Measurements from ENCODE around the gene TMBIM6.

TMBIM6 gene

GRCh38 chr12:49740930-49741881 is at the start of gene TMBIM6:
TSS of gene TMBIM6 (plus strand) at chr12:49741557. CDS start at chr12:49752494, 10,937 bp downstream.
- no peaks in the 10 kb centered on the region for H3K9me3 Mint-ChIP-seq
- H3K36me3 Mint-ChIP-seq, result peaks cover 7% of the 10 kb centered on the region

GRCh38 chr12:49692851-49693250 is 48.5 kb upstream of the TMBIM6 start:
- H3K4me3 Mint-ChIP-seq, result no peak overlapping the region

More at GRCh38 chr12:49740930-49741881, at the start of gene TMBIM6:
- Mint-ChIP-seq H3K4me1 (peaks cover 21% of the 10 kb centered on the region), H3K27ac (peak within 1 kb of the TSS; percentile 95), H3K27me3 (no peaks in the 10 kb centered on the region), H3K4me3 (peak within 1 kb of the TSS; percentile 92)
- DNase-seq (ENCODE audit: low spot score in 2 of 2) (peak; percentile 94 to 97), ATAC-seq (ENCODE audit: low read depth) (peak; percentile 84)

DNA sequence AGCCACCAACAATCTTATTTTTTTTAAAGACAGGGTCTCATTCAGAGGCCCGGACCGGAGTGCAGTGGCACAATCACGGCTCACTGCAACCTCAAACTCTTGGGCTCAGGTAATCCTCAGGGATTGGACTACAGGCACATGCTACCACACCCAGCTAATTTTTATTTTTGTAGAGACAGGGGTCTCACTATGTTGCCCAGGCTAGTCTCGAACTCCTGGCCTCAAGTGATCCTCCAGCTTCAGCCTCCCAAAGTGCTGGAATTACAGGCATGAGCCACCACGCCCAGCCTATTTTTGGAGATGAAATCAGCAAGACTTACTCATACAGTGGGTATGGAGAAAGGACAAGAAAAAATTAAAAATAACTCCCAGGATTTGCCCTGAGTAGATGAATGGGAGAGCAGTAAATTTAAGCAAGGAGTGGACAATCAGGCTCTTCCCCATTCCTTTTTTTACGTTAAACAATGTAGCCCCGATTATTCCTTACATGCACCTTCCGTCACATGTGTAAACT is 47.4 kb upstream of the TMBIM6 start:
- H3K36me3 Mint-ChIP-seq, result peaks cover 1% of the 10 kb centered on the region
- no peak overlapping the region for H3K4me3 Mint-ChIP-seq
- H3K27me3 Mint-ChIP-seq, result no peaks in the 10 kb centered on the region
- H3K4me1 Mint-ChIP-seq, result peaks cover 32% of the 10 kb centered on the region
- ATAC-seq (ENCODE audit: low read depth), result no peak
- DNase-seq (ENCODE audit: low spot score in 2 of 2), result no peak
- no peak overlapping the region for H3K27ac Mint-ChIP-seq
- H3K9me3 Mint-ChIP-seq, result no peaks in the 10 kb centered on the region

More at GRCh38 chr12:49692851-49693250, 48.5 kb upstream of the TMBIM6 start:
- Mint-ChIP-seq H3K9me3 (no peaks in the 10 kb centered on the region), H3K27me3 (no peaks in the 10 kb centered on the region), H3K27ac (no peak overlapping the region), H3K36me3 (peaks cover 1% of the 10 kb centered on the region), H3K4me1 (peaks cover 25% of the 10 kb centered on the region)
- ATAC-seq (ENCODE audit: low read depth), result no peak
- DNase-seq (ENCODE audit: low spot score in 2 of 2), result no peak

DNA sequence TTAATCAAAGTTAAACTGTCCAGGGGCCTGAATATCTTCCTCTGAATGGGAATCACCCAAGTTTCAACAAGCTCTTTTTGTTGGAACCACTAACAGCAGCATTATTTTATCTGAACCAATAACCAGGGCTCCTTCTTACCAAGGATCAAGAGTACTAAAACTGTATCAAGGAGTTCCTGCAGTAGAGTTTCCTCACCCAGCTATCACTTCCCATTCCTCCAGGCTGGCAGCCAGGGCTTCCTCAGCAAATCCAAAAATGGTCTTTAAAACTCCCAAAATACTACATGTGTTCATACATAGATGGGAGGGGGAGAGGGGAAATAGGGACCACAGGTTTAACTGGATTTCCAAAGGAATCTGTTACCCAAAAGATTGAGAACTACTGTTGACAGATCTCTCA is 44.6 kb upstream of the TMBIM6 start:
- H3K4me3 Mint-ChIP-seq, result no peak overlapping the region
- DNase-seq (ENCODE audit: low spot score in 2 of 2) (no peak), ATAC-seq (ENCODE audit: low read depth) (no peak)
- peaks cover 1% of the 10 kb centered on the region for H3K36me3 Mint-ChIP-seq
- no peaks in the 10 kb centered on the region for H3K9me3 Mint-ChIP-seq
- no peaks in the 10 kb centered on the region for H3K27me3 Mint-ChIP-seq
- H3K27ac Mint-ChIP-seq, result peak overlapping the region; percentile 28
- H3K4me1 Mint-ChIP-seq, result peaks cover 24% of the 10 kb centered on the region

DNA sequence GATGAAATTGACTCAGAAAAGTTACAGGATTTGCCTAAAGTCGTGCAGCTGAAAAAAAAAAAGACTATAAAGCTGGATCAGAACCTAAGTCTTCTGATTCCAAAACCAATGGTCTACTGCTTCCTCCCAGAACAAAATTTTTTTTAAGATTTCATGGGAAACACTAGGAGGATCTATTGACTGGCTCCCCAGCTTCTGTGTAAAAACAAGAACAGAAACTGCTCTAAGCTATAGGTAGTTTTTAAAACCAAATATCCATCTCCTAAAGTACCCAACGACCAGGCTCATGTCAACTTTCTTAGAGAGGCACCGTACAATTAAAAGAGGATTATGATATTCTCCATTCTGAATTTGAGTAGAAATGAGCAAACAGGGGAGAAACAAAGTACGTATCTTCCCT is 43.5 kb upstream of the TMBIM6 start:
- Mint-ChIP-seq H3K27ac (peak overlapping the region; percentile 50), H3K27me3 (no peaks in the 10 kb centered on the region), H3K4me3 (peak overlapping the region; percentile 42), H3K36me3 (peaks cover 1% of the 10 kb centered on the region), H3K4me1 (peaks cover 26% of the 10 kb centered on the region), H3K9me3 (no peaks in the 10 kb centered on the region)
- ATAC-seq (ENCODE audit: low read depth) (no peak), DNase-seq (ENCODE audit: low spot score in 2 of 2) (no peak)

- Mint-ChIP-seq H3K4me1 (peaks cover 35% of the 10 kb centered on the region), H3K36me3 (no peaks in the 10 kb centered on the region), H3K27ac (peak overlapping the region; percentile 62), H3K27me3 (no peaks in the 10 kb centered on the region), H3K9me3 (no peaks in the 10 kb centered on the region), H3K4me3 (peak overlapping the region; percentile 83)
- ATAC-seq (ENCODE audit: low read depth), result peak; percentile 85
- DNase-seq (ENCODE audit: low spot score in 2 of 2), result peak; percentile 39 to 44
These were observed 42.5 kb upstream of the TMBIM6 start for GRCh38 chr12:49698619-49699545.

GRCh38 chr12:49702009-49702408 is 39.3 kb upstream of the TMBIM6 start:
- DNase-seq (ENCODE audit: low spot score in 2 of 2) (no peak), ATAC-seq (ENCODE audit: low read depth) (no peak)
- H3K36me3 Mint-ChIP-seq, result no peaks in the 10 kb centered on the region
- H3K4me3 Mint-ChIP-seq, result no peak overlapping the region
- H3K4me1 Mint-ChIP-seq, result peaks cover 55% of the 10 kb centered on the region
- no peak overlapping the region for H3K27ac Mint-ChIP-seq
- no peaks in the 10 kb centered on the region for H3K27me3 Mint-ChIP-seq
- no peaks in the 10 kb centered on the region for H3K9me3 Mint-ChIP-seq

DNA sequence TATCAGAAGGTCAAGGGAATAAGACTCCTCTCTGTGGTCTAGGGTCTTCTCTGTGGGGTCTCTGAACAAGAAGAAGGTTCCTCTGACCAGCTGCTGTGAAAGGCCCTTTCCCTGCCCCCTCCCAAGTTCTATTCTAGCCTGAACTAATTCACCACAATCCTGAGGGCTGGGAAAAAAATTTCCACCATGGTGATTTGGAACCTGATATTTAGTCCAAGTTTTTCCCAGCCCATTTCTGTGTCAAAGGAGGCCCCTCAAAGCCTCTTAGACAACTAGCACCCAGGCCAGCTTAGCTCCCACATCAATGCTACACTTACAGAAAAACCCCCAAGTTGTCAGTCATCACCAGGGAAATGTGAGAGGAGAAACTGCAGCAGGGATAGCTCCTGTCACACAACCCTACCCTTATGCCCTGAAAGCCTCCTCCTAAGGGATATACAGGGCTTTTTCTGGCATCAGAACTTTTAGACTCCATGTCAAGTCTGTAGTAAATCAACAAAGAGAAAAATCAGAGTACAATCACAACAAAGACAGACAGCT is 38.6 kb upstream of the TMBIM6 start:
- no peak for DNase-seq (ENCODE audit: low spot score in 2 of 2)
- Mint-ChIP-seq H3K9me3 (no peaks in the 10 kb centered on the region), H3K36me3 (no peaks in the 10 kb centered on the region), H3K27ac (peak overlapping the region; percentile 67), H3K4me1 (peaks cover 58% of the 10 kb centered on the region), H3K4me3 (no peak overlapping the region), H3K27me3 (no peaks in the 10 kb centered on the region)
- ATAC-seq (ENCODE audit: low read depth), result no peak

DNA sequence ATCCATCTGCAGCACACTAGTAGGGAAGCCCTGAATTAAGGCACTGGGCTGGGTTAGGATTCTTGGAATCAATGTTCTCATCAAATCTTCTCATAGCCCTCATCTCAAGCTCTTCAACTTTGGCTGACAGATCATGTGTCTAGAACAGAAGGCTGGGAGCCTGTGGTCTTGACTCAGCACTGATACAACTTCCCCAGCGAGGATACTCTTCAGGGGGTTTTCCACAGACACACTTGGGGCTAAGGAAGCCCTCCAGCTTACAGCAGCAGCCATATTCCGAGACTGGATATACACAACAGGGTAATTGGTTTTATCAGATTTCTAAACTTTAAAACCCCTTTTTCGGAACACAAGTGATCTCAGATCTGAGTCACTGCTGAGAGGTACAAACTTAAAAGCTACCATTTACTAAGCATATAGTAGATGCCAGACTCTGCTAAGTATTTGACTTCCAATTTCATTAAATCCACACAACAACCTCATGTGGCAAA is 37.7 kb upstream of the TMBIM6 start:
- ATAC-seq (ENCODE audit: low read depth) (peak; percentile 17), DNase-seq (ENCODE audit: low spot score in 2 of 2) (peak in 1 of 2 donors; percentile 12)
- peak overlapping the region; percentile 6 for H3K4me3 Mint-ChIP-seq
- peaks cover 51% of the 10 kb centered on the region for H3K4me1 Mint-ChIP-seq
- no peaks in the 10 kb centered on the region for H3K9me3 Mint-ChIP-seq
- no peaks in the 10 kb centered on the region for H3K36me3 Mint-ChIP-seq
- no peak overlapping the region for H3K27ac Mint-ChIP-seq
- no peaks in the 10 kb centered on the region for H3K27me3 Mint-ChIP-seq

- H3K27ac Mint-ChIP-seq, result peak overlapping the region; percentile 96
- H3K4me1 Mint-ChIP-seq, result peaks cover 41% of the 10 kb centered on the region
- H3K36me3 Mint-ChIP-seq, result no peaks in the 10 kb centered on the region
- H3K27me3 Mint-ChIP-seq, result no peaks in the 10 kb centered on the region
- ATAC-seq (ENCODE audit: low read depth) (no peak), DNase-seq (ENCODE audit: low spot score in 2 of 2) (peak in 1 of 2 donors; percentile 6)
- H3K9me3 Mint-ChIP-seq, result no peaks in the 10 kb centered on the region
- H3K4me3 Mint-ChIP-seq, result peak overlapping the region; percentile 97
These were observed 35.8 kb upstream of the TMBIM6 start for GRCh38 chr12:49705479-49706134.

GRCh38 chr12:49706351-49707127 is 34.8 kb upstream of the TMBIM6 start:
- peak; percentile 21 for ATAC-seq (ENCODE audit: low read depth)
- DNase-seq (ENCODE audit: low spot score in 2 of 2), result peak in 1 of 2 donors; percentile 47
- Mint-ChIP-seq H3K27ac (peak overlapping the region; percentile 96), H3K9me3 (no peaks in the 10 kb centered on the region), H3K36me3 (no peaks in the 10 kb centered on the region), H3K4me3 (peak overlapping the region; percentile 97), H3K4me1 (peaks cover 41% of the 10 kb centered on the region), H3K27me3 (peaks cover 3% of the 10 kb centered on the region)

GRCh38 chr12:49707128-49707811 is 34.1 kb upstream of the TMBIM6 start, which contains the start of gene FMNL3:
TSS of gene FMNL3 (minus strand) at chr12:49707405. CDS start at chr12:49707180, 225 bp downstream.
- no peaks in the 10 kb centered on the region for H3K9me3 Mint-ChIP-seq
- peak within 1 kb of the TSS; percentile 97 for H3K4me3 Mint-ChIP-seq
- H3K27ac Mint-ChIP-seq, result peak within 1 kb of the TSS; percentile 96
- peak; percentile 99 to 100 for DNase-seq (ENCODE audit: low spot score in 2 of 2)
- peak; percentile 91 for ATAC-seq (ENCODE audit: low read depth)
- H3K36me3 Mint-ChIP-seq, result no peaks in the 10 kb centered on the region
- peaks cover 3% of the 10 kb centered on the region for H3K27me3 Mint-ChIP-seq
- H3K4me1 Mint-ChIP-seq, result peaks cover 38% of the 10 kb centered on the region
